ENCODE results near the gene TBC1D22A. TPM values are rescaled to one million over a fixed set of nuclear protein-coding genes. Genes with fewer than 3 reads are reported as not detected.
A peak's percentile ranks its signal among the peaks of the same experiment; 100 is the strongest.

Gene TBC1D22A
- total and polyA plus RNA-seq, 10 of the 15 experiments (the other 5 are each of a cell fraction or from before 2014, with no cell fraction given), result 0.63 to 44.7 (median 27.4) TPM

DNA sequence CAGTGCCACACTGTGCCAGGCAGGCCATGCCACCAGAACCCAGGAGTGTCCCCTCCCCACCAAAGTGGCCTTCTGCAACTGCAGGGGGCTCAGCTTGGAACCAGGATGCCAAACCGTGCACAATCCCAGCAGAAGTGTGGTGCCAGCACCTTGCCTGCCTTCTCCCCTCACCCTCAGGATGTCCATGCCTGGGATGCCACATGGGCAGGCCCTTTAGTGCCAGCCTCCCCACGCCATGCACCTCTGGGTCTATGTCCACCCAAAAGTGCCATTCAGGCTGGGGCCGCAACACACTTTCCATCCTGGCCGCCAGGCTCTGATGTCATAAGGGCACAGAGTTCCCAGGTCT is 8.7 kb upstream of the TBC1D22A start:
- ChIA-PET RAD21 (ENCODE audit: unreplicated experiment) (no interaction called here), SMC1A (ENCODE audit: uncharacterized antibody, unreplicated experiment) (no interaction called here), CTCF (interaction anchor here (11.8 kb wide), 1 partner anchor 51 kb away, joined by 297 read pairs; no protein-coding TSS in a partner anchor), POLR2A (no interaction called here)
- Histone ChIP-seq H3K4me1 (ENCODE audit: control insufficient read depth, insufficient read depth, low read length) (peaks cover 13% of the 10 kb centered on the region), H3K27ac (ENCODE audit: control insufficient read depth, insufficient read depth) (no peak overlapping the region), H3K27me3 (replicated peaks in 1 of 2; ENCODE audit: control insufficient read depth in 2 of 2, insufficient read depth in 2 of 2, low read length in 1 of 2) (no peaks in the 10 kb centered on the region), H3K79me2 (ENCODE audit: control insufficient read depth, insufficient read depth, low read length) (no peaks in the 10 kb centered on the region), H3K4me3 (no peak overlapping the region), H4K20me1 (ENCODE audit: control insufficient read depth, insufficient read depth) (no peaks in the 10 kb centered on the region), H3K36me3 (ENCODE audit: control insufficient read depth in 2 of 2, insufficient read depth in 2 of 2, low read length in 1 of 2) (no peaks in the 10 kb centered on the region), H2AFZ (ENCODE audit: control insufficient read depth, low read depth, low read length) (0 out of 2 replicates have a peak overlapping the region, but pooled peaks have one; percentile 15), H3K4me2 (ENCODE audit: control insufficient read depth, insufficient read depth) (no peak overlapping the region), H3K9ac (ENCODE audit: control insufficient read depth, insufficient read depth, low read length) (no peak overlapping the region), H3K9me3 (replicated peaks; ENCODE audit: control insufficient read depth, insufficient read depth, low read length) (peaks cover 3% of the 10 kb centered on the region; the same call in 1 of the 3 replicates)
- intact Hi-C loops (cut with micrococcal nuclease; ENCODE audit: unreplicated experiment), result no loop called here
- no peak for ATAC-seq
- in situ Hi-C loops (cut with MboI), result loop anchor here (10.0 to 25.0 kb wide), 2 partner anchors 1334 to 1741 kb away; no protein-coding TSS in a partner anchor
- TF ChIP-seq, protein P1, sequence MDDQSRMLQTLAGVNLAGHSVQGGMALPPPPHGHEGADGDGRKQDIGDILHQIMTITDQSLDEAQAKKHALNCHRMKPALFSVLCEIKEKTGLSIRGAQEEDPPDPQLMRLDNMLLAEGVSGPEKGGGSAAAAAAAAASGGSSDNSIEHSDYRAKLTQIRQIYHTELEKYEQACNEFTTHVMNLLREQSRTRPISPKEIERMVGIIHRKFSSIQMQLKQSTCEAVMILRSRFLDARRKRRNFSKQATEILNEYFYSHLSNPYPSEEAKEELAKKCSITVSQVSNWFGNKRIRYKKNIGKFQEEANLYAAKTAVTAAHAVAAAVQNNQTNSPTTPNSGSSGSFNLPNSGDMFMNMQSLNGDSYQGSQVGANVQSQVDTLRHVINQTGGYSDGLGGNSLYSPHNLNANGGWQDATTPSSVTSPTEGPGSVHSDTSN (IDR thresholded peaks at IDR 0.05; ENCODE audit: insufficient replicate concordance, low read depth, low read length), result no peak
- TF ChIP-seq POU2F2 (IDR thresholded peaks at IDR 0.05; ENCODE audit: borderline replicate concordance, low read depth, low read length), result no peak
- TF ChIP-seq, protein P2, sequence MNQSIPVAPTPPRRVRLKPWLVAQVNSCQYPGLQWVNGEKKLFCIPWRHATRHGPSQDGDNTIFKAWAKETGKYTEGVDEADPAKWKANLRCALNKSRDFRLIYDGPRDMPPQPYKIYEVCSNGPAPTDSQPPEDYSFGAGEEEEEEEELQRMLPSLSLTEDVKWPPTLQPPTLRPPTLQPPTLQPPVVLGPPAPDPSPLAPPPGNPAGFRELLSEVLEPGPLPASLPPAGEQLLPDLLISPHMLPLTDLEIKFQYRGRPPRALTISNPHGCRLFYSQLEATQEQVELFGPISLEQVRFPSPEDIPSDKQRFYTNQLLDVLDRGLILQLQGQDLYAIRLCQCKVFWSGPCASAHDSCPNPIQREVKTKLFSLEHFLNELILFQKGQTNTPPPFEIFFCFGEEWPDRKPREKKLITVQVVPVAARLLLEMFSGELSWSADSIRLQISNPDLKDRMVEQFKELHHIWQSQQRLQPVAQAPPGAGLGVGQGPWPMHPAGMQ (IDR thresholded peaks at IDR 0.05; ENCODE audit: borderline replicate concordance), result no peak
- no peak for TF ChIP-seq FOXK2 (IDR thresholded peaks at IDR 0.05)
- no peak for TF ChIP-seq SRF (IDR thresholded peaks at IDR 0.05; ENCODE audit: low read depth in 2 of 2, low read length in 2 of 2)
- no peak for TF ChIP-seq CHD4 (IDR thresholded peaks at IDR 0.05)
- TF ChIP-seq SUPT20H (IDR thresholded peaks at IDR 0.05; ENCODE audit: borderline replicate concordance, control insufficient read depth, low read depth, low read length), result no peak
- BruUV-seq (replicated peaks), result no TSS peak
- WGBS (ENCODE audit: insufficient coverage, insufficient replicate concordance, low lambda C conversion rate, missing lambda C conversion rate), result 43% methylated on average over 4 of the region's 4 CpGs
- no peak for DNase-seq (ENCODE audit: low read depth, low spot score)
- FAIRE-seq, result no peak

Measured in GM12878 (cell line).